Omental fat pad (tissue), 4 donors: ENCODE measurements around the gene ANKRD39. TPM values are rescaled to one million over a fixed set of nuclear protein-coding genes. Genes with fewer than 3 reads are reported as not detected.
"Not testable (repeated sequence)": the region's sequence is repeated elsewhere in the genome, so short reads cannot be mapped to it uniquely, and the experiment has no call there.

Source experiments
- ATAC-seq: fragments of 150-250 bp; one replicate; pipeline ENCODE4 v1.9.1; 2016; ENCODE audit warnings: mild to moderate bottlenecking, moderate library complexity; ENCODE audit not compliant: low FRiP score
- DNase-seq: peaks from one replicate; pipeline ENCODE4 v3.0.0-alpha.2; 2019; ENCODE audit warnings: low spot score
- total RNA-seq, 4 donors: library from RNA; depleted of rRNA; stranded (reverse); fragments of >200 nt; gene quantifications; one replicate each; pipeline ENCODE4 v1.1.0, GENCODE V29; 2016
- TF ChIP-seq, protein P1 (sequence below), 3 donors: fragments of 450-650 bp; IDR thresholded peaks; one replicate each; pipeline ENCODE4 v1.5.1; 2016 to 2017; ENCODE audit warnings: antibody characterized with exemption in 3 of 3, mild to moderate bottlenecking in 3 of 3, moderate library complexity in 2 of 3

ANKRD39 gene
- total RNA-seq, 4 donors from 2014 or later = 6.6 to 15.3 (median 10.3) TPM

DNA sequence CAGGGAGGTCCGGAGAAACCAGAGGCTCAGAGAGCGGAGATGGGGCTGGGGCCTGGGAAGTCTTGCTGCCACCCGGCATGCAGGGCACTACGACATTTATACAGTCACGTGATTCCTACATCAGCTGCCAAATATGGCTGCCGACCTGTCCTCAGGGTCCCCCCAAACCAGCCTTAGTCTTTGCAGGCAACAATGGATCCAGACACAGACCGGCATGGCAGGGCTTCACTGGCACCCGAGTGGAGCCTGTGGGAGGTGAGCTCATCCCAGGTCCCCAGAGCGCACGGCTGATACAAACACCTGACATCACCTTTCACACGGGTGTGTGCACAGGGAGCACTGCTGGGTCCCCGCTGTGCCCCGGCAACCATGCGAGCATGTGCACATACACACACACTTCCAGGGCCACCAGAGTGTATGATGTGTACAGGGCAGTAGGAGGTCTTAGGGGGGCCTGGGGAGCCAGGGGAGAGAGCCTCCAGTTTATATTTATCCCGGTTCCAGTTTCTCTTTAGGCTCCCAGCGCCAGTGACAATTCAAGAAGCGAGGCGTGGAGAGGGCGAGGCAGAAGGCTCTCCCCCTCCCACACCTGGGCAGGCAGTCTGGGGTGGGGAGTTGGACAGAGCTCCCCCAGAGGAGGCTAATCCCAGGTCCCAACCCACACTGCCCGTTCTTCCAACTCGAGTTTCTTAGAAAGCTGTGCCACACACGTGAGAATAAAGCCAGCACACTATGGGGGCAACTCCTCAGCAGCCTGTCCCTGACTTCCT, 9.4 kb upstream of the ANKRD39 start:
- ATAC-seq = no peak
- no peak for DNase-seq
- TF ChIP-seq, protein P1, sequence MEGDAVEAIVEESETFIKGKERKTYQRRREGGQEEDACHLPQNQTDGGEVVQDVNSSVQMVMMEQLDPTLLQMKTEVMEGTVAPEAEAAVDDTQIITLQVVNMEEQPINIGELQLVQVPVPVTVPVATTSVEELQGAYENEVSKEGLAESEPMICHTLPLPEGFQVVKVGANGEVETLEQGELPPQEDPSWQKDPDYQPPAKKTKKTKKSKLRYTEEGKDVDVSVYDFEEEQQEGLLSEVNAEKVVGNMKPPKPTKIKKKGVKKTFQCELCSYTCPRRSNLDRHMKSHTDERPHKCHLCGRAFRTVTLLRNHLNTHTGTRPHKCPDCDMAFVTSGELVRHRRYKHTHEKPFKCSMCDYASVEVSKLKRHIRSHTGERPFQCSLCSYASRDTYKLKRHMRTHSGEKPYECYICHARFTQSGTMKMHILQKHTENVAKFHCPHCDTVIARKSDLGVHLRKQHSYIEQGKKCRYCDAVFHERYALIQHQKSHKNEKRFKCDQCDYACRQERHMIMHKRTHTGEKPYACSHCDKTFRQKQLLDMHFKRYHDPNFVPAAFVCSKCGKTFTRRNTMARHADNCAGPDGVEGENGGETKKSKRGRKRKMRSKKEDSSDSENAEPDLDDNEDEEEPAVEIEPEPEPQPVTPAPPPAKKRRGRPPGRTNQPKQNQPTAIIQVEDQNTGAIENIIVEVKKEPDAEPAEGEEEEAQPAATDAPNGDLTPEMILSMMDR (IDR thresholded peaks at IDR 0.05) = no peak

DNA sequence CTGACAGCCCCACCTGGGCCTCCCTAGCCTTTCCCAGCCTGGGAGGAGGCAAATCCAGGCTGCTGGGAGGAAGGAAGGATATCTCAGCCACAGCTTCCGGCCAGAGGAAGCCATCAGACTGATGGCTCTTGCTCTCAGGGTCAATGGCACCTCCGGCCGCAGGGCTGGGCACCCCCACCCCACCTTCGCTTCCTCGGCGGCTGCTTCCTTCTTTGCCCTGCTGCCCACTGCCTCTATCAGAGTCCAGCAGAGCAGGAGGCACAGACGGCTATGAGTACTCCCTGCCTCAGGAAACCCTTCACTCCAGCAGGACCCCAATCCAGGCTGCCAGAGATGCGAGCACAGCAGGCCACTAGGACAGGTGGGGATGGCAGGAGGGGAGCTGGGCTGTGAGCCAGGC, 8.8 kb upstream of the ANKRD39 start:
- ATAC-seq = no peak
- DNase-seq = no peak
- TF ChIP-seq, protein P1 (IDR thresholded peaks at IDR 0.05) = no peak

DNA sequence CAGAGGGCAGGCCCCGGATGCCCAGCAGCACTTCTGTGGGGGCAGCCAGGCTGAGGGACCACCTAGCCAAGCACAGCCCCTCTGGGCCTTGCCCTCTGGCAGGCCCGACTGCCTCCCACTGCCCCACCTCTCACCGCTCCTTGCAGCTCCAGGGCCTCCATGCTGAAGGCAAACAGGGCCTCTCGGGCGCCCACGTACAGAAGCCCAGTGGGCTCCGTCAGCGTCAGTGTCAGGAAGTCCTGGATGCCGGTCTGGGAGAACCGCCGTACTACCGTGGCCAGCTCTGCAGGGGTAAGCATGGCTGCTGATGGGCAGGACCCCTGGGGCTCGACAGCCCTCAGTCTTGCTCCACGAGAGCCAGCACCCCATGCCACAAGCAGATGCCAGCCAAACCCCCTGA, 8.3 kb upstream of the ANKRD39 start:
- DNase-seq (no peak), ATAC-seq (no peak)
- TF ChIP-seq, protein P1 (IDR thresholded peaks at IDR 0.05) = no peak

DNA sequence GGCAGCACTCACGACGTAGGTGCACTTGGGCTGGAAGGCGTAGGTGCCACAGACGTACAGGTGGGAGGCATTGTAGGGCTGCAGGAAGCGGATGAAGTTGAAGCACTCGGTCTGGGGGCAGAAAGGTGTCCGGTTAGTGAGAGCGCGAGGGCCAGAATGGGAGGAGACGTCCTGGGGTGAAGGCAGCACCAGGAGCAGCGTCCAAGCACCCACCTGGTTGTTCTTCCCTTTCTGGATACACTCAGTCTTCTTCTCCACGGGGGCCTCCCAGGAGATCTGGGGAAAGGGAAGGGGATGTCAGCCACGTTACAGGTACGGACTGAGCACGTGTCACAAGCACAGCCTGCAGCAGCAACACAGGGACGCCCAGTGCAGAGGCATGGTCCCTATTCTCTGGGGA, 7.8 kb upstream of the ANKRD39 start:
- no peak for ATAC-seq
- no peak for DNase-seq
- TF ChIP-seq, protein P1 (IDR thresholded peaks at IDR 0.05) = no peak

DNA sequence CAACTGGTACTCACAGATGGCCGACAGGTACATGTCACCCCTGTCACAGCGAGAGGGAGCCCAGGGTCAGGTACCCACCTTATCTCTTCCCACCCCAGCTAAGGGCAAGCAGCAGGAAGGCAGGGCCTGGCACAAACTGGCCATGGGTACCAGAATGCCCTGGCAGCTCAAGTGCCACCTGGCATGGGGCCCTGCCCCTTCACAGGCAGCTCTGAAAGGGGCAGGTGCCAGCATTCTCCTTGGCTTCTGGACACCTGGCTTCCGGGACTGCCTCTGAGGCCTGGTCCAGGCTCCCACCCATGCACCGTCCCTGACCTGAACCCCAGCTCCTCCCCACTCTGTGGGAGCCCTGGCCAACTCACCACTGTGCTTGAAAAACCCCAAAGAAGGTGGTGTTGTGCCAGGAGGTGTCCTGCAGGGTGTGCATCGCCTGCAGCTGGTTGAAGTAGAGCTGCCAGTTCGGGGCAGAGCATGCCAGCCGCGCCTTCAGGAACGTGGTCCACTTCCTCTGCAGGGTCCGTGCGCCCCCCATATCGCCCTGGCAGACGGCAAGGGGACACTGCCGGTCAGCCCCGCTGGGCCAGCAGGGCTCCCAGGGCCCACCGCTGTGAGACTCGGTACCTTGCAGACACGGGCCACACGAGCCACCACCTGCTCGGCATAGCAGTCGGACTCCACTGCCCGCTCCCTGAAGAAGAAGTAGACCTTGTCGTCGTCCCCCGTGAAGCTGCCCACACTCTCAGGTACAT, 6.7 kb upstream of the ANKRD39 start:
- DNase-seq (no peak), ATAC-seq (no peak)
- TF ChIP-seq, protein P1 (IDR thresholded peaks at IDR 0.05) = no peak

DNA sequence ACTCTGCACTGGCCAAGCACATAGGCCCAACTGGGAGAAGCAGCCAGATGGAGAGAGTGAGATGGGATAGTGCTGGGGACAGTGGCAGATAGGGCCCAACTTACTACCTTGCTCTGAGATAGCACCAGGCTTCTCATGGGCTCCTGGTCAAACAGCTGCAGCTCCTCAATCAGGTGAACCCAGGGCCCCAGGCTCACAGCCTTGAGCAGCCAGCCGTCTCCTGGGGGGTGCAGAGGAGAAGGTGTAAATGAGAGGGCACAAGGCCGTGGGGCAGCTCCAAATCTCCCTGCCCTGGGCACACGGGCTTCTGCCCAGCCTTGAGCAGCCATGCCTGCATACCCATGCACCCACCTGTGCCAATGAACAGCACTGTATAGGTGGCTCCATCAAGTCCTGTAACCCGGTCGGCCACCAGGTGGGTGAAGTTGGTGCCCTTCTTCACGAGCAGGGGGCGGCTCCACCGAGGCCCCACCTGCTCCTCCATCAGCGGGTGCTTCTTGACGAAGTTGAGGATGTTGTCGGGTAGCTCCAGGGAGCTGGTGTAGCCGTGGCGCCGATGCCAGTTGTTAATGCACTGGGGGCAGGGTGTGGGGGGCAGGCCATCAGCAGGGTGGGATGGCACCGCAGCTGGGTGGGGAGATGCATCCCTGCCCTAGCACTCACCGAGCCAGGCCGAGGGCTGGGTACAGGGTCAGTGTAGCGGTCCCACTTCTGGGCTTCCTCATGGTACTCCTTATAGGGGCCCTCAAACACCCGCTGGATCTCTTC, 5.9 kb upstream of the ANKRD39 start:
- no peak for DNase-seq
- TF ChIP-seq, protein P1 (IDR thresholded peaks at IDR 0.05) = no peak
- ATAC-seq = no peak

DNA sequence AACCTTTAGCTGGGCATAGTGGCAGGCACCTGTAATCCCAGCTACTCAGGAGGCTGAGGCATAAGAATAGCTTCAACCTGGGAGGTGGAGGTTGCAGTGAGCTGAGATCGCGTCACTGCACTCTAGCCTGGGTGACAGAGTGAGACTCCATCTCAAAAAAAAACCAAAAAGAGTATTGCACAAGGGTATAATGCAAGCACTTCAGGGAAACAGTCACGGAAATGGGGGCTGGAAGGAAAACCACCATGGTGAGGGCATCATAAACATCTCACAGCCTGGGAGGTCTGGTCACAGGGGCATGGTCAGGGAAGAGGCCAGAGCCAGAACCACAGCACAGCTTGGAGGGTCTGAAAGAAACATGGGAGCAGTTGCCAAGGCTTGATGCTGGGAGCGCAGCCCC, 5.2 kb upstream of the ANKRD39 start:
- DNase-seq, ATAC-seq: not testable (repeated sequence)
